Ovary (tissue), 9 donors: ENCODE data around the gene KHDC4. TPM values are rescaled to one million over a fixed set of nuclear protein-coding genes. Genes with fewer than 3 reads are reported as not detected.

ENCODE experiments used
- DNase-seq, 5 donors: peaks; one replicate each; pipeline ENCODE4 v3.0.0-alpha.2; 2019 to 2020
- H3K27ac ChIP-seq, 2 donors: fragments of 200-600 bp; one replicate each; pipeline versions ENCODE4 v1.5.1 to v1.8.0; 2019 to 2022
- H3K27me3 ChIP-seq: fragments of 200-600 bp; one replicate; pipeline ENCODE4 v1.8.0; 2022
- H3K36me3 ChIP-seq: fragments of 200-600 bp; sonication (generic); one replicate; pipeline ENCODE4 v1.5.1; 2019
- H3K4me1 ChIP-seq: one replicate; pipeline ENCODE4 v1.8.1; 2013; ENCODE audit warnings: mild to moderate bottlenecking, moderate library complexity; ENCODE audit not compliant: insufficient read depth
- H3K4me3 ChIP-seq: fragments of 200-600 bp; sonication (generic); one replicate; pipeline ENCODE4 v1.5.1; 2017
- H3K9me3 ChIP-seq, 2 donors: fragments of 200-600 bp in 1 of 2; sonication (generic) in 1 of 2; one replicate each; pipeline versions ENCODE4 v1.5.1 to v1.8.1; 2013 to 2019; ENCODE audit warnings: mild to moderate bottlenecking in 1 of 2, moderate library complexity in 1 of 2
- CTCF ChIP-seq, 3 donors: fragments of 450-650 bp in 2 of 3; fragments of 200-600 bp in 1 of 3; IDR thresholded peaks; one replicate each; pipeline versions ENCODE4 v1.5.1 to v1.8.0; 2016 to 2022; ENCODE audit warnings: antibody characterized with exemption in 3 of 3, mild to moderate bottlenecking in 1 of 3
- EP300 ChIP-seq: sonication (generic); formaldehyde crosslinking; IDR thresholded peaks from one replicate; pipeline ENCODE4 v1.6.1; 2017; ENCODE audit warnings: antibody characterized with exemption
- POLR2A ChIP-seq: fragments of 450-650 bp; IDR thresholded peaks from one replicate; pipeline ENCODE4 v1.6.1; 2017; ENCODE audit warnings: antibody characterized with exemption, mild to moderate bottlenecking, moderate library complexity
- WGBS, 3 donors: extraction: QIAGEN DNeasy Blood & Tissue Kit in 1 of 3; methylation state at CpG; one replicate each; pipeline versions ENCODE4 v1.1.5 to v1.1.7; 2013 to 2017; 5-methylcytosine and 5-hydroxymethylcytosine counted together
- intact Hi-C, 4 donors: fragments of 100-400 bp; cut with DNase I; formaldehyde crosslinking; loops; one replicate each; pipeline versions ENCODE4 v1.11.0 to v1.15.1; 2022 to 2023
- polyA plus RNA-seq, 2 donors: library from polyadenylated mRNA; stranded (reverse); fragments of 200-250 nt in 1 of 2; fragments of 350-450 nt in 1 of 2; fragmentation: Illumina TruSeq in 1 of 2; extraction: RNeasy Lipid Tissue Mini Kit (QIAGEN cat#74804) in 1 of 2; gene quantifications; one replicate each; pipeline ENCODE4 v1.2.3, GENCODE V29; 2013 to 2014
- total RNA-seq, 7 donors: library from RNA; depleted of rRNA in 2 of 7; stranded (reverse); fragments of >200 nt in 2 of 7; fragmentation: NEBNext Ultra II Directional in 3 of 7; extraction: Animal tissue kit (Norgen Biotek cat#: 25700) in 3 of 7; gene quantifications; one replicate each; pipeline versions ENCODE4 v1.1.0 to v1.2.4, GENCODE V29; 2016 to 2023
- donor health status: DM: no; HTN: no; CAD: no; lungs with moderate emphysema.
- donor health status: DM: no; HTN: no; CAD: no.
- donor health status: Bipolar disorder and iron deficiency.
- donor health status: DM: yes; HTN: yes; CAD: no.
- donor health status: DM: no; HTN: no; CAD: no.
- donor health status: DM: yes; HTN: yes; CAD: no.

Gene KHDC4
- total and polyA plus RNA-seq, 9 donors = 35.4 to 61.1 (median 46.4) TPM

DNA sequence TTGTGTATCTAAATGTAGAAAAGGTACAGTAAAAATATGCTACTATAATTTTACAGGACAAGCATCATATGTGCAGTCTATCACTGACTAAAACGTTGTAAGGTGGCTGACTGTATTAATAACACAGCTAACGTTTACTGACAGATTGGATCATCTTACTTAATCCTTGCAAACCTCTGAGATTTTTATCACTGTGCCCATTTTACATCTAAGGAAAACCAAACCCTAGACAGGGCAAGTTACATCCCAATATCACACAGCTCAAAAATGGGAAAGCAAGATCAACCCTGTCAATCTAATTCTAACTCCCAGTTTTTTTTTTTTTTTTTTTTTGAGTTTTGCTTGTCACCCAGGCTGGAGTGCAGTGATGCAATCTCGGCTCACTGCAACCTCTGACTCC is 15.6 kb downstream of the KHDC4 start:
- Histone ChIP-seq H3K27ac (no peak overlapping the region), H3K4me3 (no peak overlapping the region), H3K36me3 (no peaks in the 10 kb centered on the region), H3K4me1 (no peaks in the 10 kb centered on the region), H3K9me3 (no peaks in the 10 kb centered on the region), H3K27me3 (no peaks in the 10 kb centered on the region)
- DNase-seq = no peak
- TF ChIP-seq EP300 = no peak
- TF ChIP-seq POLR2A = no peak
- TF ChIP-seq CTCF (IDR thresholded peaks at IDR 0.05) = no peak
- WGBS, 3 donors = 55 to 67% (median 61%) methylated on average over 3 of the region's 3 CpGs
- intact Hi-C loops = no loop called here

GRCh38 chr1:155913969-155914757 is 20.1 kb downstream of the KHDC4 start:
- no peaks in the 10 kb centered on the region for H3K36me3 ChIP-seq
- intact Hi-C loops = no loop called here
- 54 to 59% (median 54%) methylated on average over 6 of the region's 6 CpGs for WGBS, 3 donors
- no peaks in the 10 kb centered on the region for H3K27me3 ChIP-seq
- no peak for DNase-seq
- no peaks in the 10 kb centered on the region for H3K4me1 ChIP-seq
- H3K9me3 ChIP-seq = no peaks in the 10 kb centered on the region
- H3K4me3 ChIP-seq = no peak overlapping the region
- TF ChIP-seq POLR2A = no peak
- no peak overlapping the region for H3K27ac ChIP-seq

GRCh38 chr1:155912056-155912536 is 22.1 kb downstream of the KHDC4 start:
- WGBS, 3 donors = 72 to 79% (median 74%) methylated on average over 11 of the region's 11 CpGs
- no peaks in the 10 kb centered on the region for H3K4me1 ChIP-seq
- no peak for TF ChIP-seq POLR2A
- no peak for TF ChIP-seq EP300
- no peak for TF ChIP-seq CTCF (IDR thresholded peaks at IDR 0.05)
- intact Hi-C loops = no loop called here
- no peak overlapping the region for H3K27ac ChIP-seq
- H3K27me3 ChIP-seq = no peaks in the 10 kb centered on the region
- no peak for DNase-seq
- H3K4me3 ChIP-seq = no peak overlapping the region
- no peaks in the 10 kb centered on the region for H3K36me3 ChIP-seq
- no peaks in the 10 kb centered on the region for H3K9me3 ChIP-seq

- WGBS, 3 donors = 4 to 5% (median 5%) methylated on average over 34 of the region's 34 CpGs
- intact Hi-C loops = no loop called here
- peak in 1 of 3 donors; percentile 21 for TF ChIP-seq CTCF (IDR thresholded peaks at IDR 0.05)
- no peak for TF ChIP-seq EP300
- TF ChIP-seq POLR2A = peak; percentile 59
- peak; percentile 84 to 91 (median 89) for DNase-seq
- Histone ChIP-seq H3K4me3 (peak within 1 kb of the TSS; percentile 69), H3K27me3 (no peaks in the 10 kb centered on the region), H3K36me3 (no peaks in the 10 kb centered on the region), H3K27ac (peak within 1 kb of the TSS; percentile 76 to 93), H3K4me1 (no peaks in the 10 kb centered on the region), H3K9me3 (no peaks in the 10 kb centered on the region)
Observed at GRCh38 chr1:155911156-155912055, 22.8 kb downstream of the KHDC4 start, which contains the start of gene RIT1. Gene RIT1, minus strand, starts transcription at chr1:155911349. Its CDS starts 588 bp downstream, at chr1:155910761.
